Neural cell (in vitro differentiated cells): Measurements from ENCODE around the gene ADAMTS2.

Experiments used
- CTCF ChIP-seq: fragments of 450-650 bp; IDR thresholded peaks from 2 replicates; pipeline ENCODE4 v1.5.1; 2014; ENCODE audit warnings: antibody characterized with exemption, mild to moderate bottlenecking, moderate library complexity; ENCODE audit not compliant: poor library complexity, severe bottlenecking
- EZH2 ChIP-seq: fragments of 200-600, 300-800 bp; shearing (Covaris generic), sonication (generic); IDR thresholded peaks from 2 replicates; pipeline ENCODE4 v1.6.1; 2014; ENCODE audit warnings: antibody characterized with exemption, low read length, borderline replicate concordance, mild to moderate bottlenecking; ENCODE audit not compliant: insufficient read depth, poor library complexity, severe bottlenecking
- RAD21 ChIP-seq: fragments of 450-650 bp; conservative IDR thresholded peaks from 2 replicates; pipeline ENCODE4 v1.6.1; 2014; ENCODE audit warnings: antibody characterized with exemption, mild to moderate bottlenecking, moderate library complexity
- REST ChIP-seq: IDR thresholded peaks from 2 replicates; pipeline ENCODE4 v1.6.1; 2012; ENCODE audit warnings: borderline replicate concordance
- TAF1 ChIP-seq: IDR thresholded peaks from 2 replicates; pipeline ENCODE4 v1.6.1; 2012; ENCODE audit warnings: low read depth

GRCh38 chr5:179137643-179138567, 207.4 kb downstream of the ADAMTS2 start:
- TF ChIP-seq CTCF (no peak), EZH2 (no peak), RAD21 (no peak), TAF1 (no peak), REST (no peak)
